Uterus (tissue), 2 donors: ENCODE data around the gene ICAM5.

Source experiments
- CTCF ChIP-seq, 4 experiments: fragments of 200-600 bp in 2 of 4; fragments of 450-650 bp in 2 of 4; sonication (generic) in 2 of 4; IDR thresholded peaks; one replicate each; pipeline ENCODE4 v1.5.1; 2016 to 2019; ENCODE audit warnings: antibody characterized with exemption in 4 of 4, mild to moderate bottlenecking in 2 of 4, moderate library complexity in 1 of 4
- POLR2A ChIP-seq, 2 donors: fragments of 450-650 bp; IDR thresholded peaks; one replicate each; pipeline ENCODE4 v1.6.1; 2016; ENCODE audit warnings: antibody characterized with exemption in 2 of 2, mild to moderate bottlenecking in 1 of 2, moderate library complexity in 1 of 2

- TF ChIP-seq CTCF (IDR thresholded peaks at IDR 0.05) (no peak), POLR2A (IDR thresholded peaks at IDR 0.05) (no peak)
Measured at GRCh38 chr19:10284065-10284959, 5.4 kb upstream of the ICAM5 start.
